Measurements from ENCODE around the gene GALNT15. TPM values are rescaled to one million over a fixed set of nuclear protein-coding genes. Genes with fewer than 3 reads are reported as not detected.

The GALNT15 gene
- total RNA-seq, 4 donors from 2014 or later = 26.2 to 88.8 (median 39.4) TPM

- in situ Hi-C loops (cut with MboI; ENCODE audit: low pct_ligation_motif_present in 1 of 4, low pct_unique_long_range_greater_than_20kb in 1 of 4, low sequenced_read_pairs in 3 of 4) (no loop called here), intact Hi-C loops (cut with DNase I; ENCODE audit: low total_unique reads) (no loop called here)
- Histone ChIP-seq H3K4me1 (peaks cover 0 to 11% (median 0%) of the 10 kb centered on the region in 4 donors), H3K27ac (peak overlapping the region; percentile 37 to 48 (median 42)), H3K36me3 (no peaks in the 10 kb centered on the region), H3K4me3 (no peak overlapping the region), H3K27me3 (no peaks in the 10 kb centered on the region), H3K9me3 (no peaks in the 10 kb centered on the region)
- TF ChIP-seq POLR2AphosphoS5 (IDR thresholded peaks at IDR 0.05) = no peak
- TF ChIP-seq POLR2A (IDR thresholded peaks at IDR 0.05) = no peak
- TF ChIP-seq EP300 (IDR thresholded peaks at IDR 0.05; ENCODE audit: low read depth) = no peak
- TF ChIP-seq CTCF (IDR thresholded peaks at IDR 0.05) = no peak
- no peak for DNase-seq
- WGBS, 2 donors (ENCODE audit: low coverage in 1 of 2) = 75 to 84% methylated on average over 2 to 6 of the region's 7 CpGs
Measured at GRCh38 chr3:16132190-16132589, 42.3 kb upstream of the GALNT15 start.

GRCh38 chr3:16132928-16133327 lies 41.6 kb upstream of the GALNT15 start:
- in situ Hi-C loops (cut with MboI; ENCODE audit: low pct_ligation_motif_present in 1 of 4, low pct_unique_long_range_greater_than_20kb in 1 of 4, low sequenced_read_pairs in 3 of 4) (no loop called here), intact Hi-C loops (cut with DNase I; ENCODE audit: low total_unique reads) (no loop called here)
- no peaks in the 10 kb centered on the region for H3K36me3 ChIP-seq
- H3K9me3 ChIP-seq = no peaks in the 10 kb centered on the region
- no peak for DNase-seq
- WGBS, 2 donors (ENCODE audit: low coverage in 1 of 2) = 72 to 80% methylated on average over 1 to 3 of the region's 3 CpGs
- peaks cover 0 to 11% (median 0%) of the 10 kb centered on the region in 4 donors for H3K4me1 ChIP-seq
- TF ChIP-seq EP300 (IDR thresholded peaks at IDR 0.05; ENCODE audit: low read depth) (no peak), CTCF (IDR thresholded peaks at IDR 0.05) (no peak), POLR2A (IDR thresholded peaks at IDR 0.05) (no peak), POLR2AphosphoS5 (IDR thresholded peaks at IDR 0.05) (peak in 1 of 3 donors; percentile 29)
- no peaks in the 10 kb centered on the region for H3K27me3 ChIP-seq
- H3K4me3 ChIP-seq = no peak overlapping the region
- H3K27ac ChIP-seq = peak overlapping the region; percentile 37 to 48 (median 42)

- H3K27ac ChIP-seq = peak overlapping the region in 1 of 4 donors; percentile 15
- H3K4me3 ChIP-seq = no peak overlapping the region
- peaks cover 0 to 11% (median 0%) of the 10 kb centered on the region in 4 donors for H3K4me1 ChIP-seq
- 63 to 67% methylated on average over 4 to 6 of the region's 6 CpGs for WGBS, 2 donors (ENCODE audit: low coverage in 1 of 2)
- H3K27me3 ChIP-seq = no peaks in the 10 kb centered on the region
- in situ Hi-C loops (cut with MboI; ENCODE audit: low pct_ligation_motif_present in 1 of 4, low pct_unique_long_range_greater_than_20kb in 1 of 4, low sequenced_read_pairs in 3 of 4) = no loop called here
- DNase-seq = no peak
- no peaks in the 10 kb centered on the region for H3K9me3 ChIP-seq
- TF ChIP-seq POLR2A (IDR thresholded peaks at IDR 0.05) (no peak), CTCF (IDR thresholded peaks at IDR 0.05) (no peak), POLR2AphosphoS5 (IDR thresholded peaks at IDR 0.05) (no peak), EP300 (IDR thresholded peaks at IDR 0.05; ENCODE audit: low read depth) (no peak)
- intact Hi-C loops (cut with DNase I; ENCODE audit: low total_unique reads) = no loop called here
- H3K36me3 ChIP-seq = no peaks in the 10 kb centered on the region
Measured at GRCh38 chr3:16134173-16134928, 40.1 kb upstream of the GALNT15 start.

GRCh38 chr3:16136055-16136454 lies 38.4 kb upstream of the GALNT15 start:
- no peak for TF ChIP-seq CTCF (IDR thresholded peaks at IDR 0.05)
- TF ChIP-seq POLR2AphosphoS5 (IDR thresholded peaks at IDR 0.05) = peak in 1 of 3 donors; percentile 26
- no peak for TF ChIP-seq POLR2A (IDR thresholded peaks at IDR 0.05)
- TF ChIP-seq EP300 (IDR thresholded peaks at IDR 0.05; ENCODE audit: low read depth) = no peak
- in situ Hi-C loops (cut with MboI; ENCODE audit: low pct_ligation_motif_present in 1 of 4, low pct_unique_long_range_greater_than_20kb in 1 of 4, low sequenced_read_pairs in 3 of 4) (no loop called here), intact Hi-C loops (cut with DNase I; ENCODE audit: low total_unique reads) (no loop called here)
- no peak for DNase-seq
- no peaks in the 10 kb centered on the region for H3K9me3 ChIP-seq
- 61 to 63% methylated on average over 2 of the region's 2 CpGs for WGBS, 2 donors (ENCODE audit: low coverage in 1 of 2)
- peaks cover 0 to 11% (median 0%) of the 10 kb centered on the region in 4 donors for H3K4me1 ChIP-seq
- no peaks in the 10 kb centered on the region for H3K27me3 ChIP-seq
- peak overlapping the region; percentile 24 to 68 (median 46) for H3K27ac ChIP-seq
- H3K4me3 ChIP-seq = no peak overlapping the region
- no peaks in the 10 kb centered on the region for H3K36me3 ChIP-seq
